Trophoblast cell (in vitro differentiated cells and primary cell): ENCODE data around the gene TMEM248.
"Not testable (repeated sequence)": the region's sequence is repeated elsewhere in the genome, so short reads cannot be mapped to it uniquely, and the experiment has no call there.

Source experiments
- DNase-seq, 2 donors: peaks; one replicate each; pipeline ENCODE4 v3.0.0-alpha.2; 2016
- H2AFZ ChIP-seq: 2 replicates; pipeline ENCODE4 v1.6.1; 2013; ENCODE audit warnings: low read length, moderate library complexity, mild to moderate bottlenecking; ENCODE audit not compliant: insufficient read depth, poor library complexity
- H2AK5ac ChIP-seq: 2 replicates; pipeline ENCODE4 v1.6.1; 2013; ENCODE audit warnings: mild to moderate bottlenecking, low read length
- H2BK120ac ChIP-seq: 2 replicates; pipeline ENCODE4 v1.6.1; 2013; ENCODE audit warnings: low read length, mild to moderate bottlenecking, moderate library complexity; ENCODE audit not compliant: insufficient read depth, poor library complexity
- H2BK12ac ChIP-seq: 2 replicates; pipeline ENCODE4 v1.6.1; 2013; ENCODE audit warnings: mild to moderate bottlenecking, low read length, moderate library complexity
- H2BK5ac ChIP-seq: 2 replicates; pipeline ENCODE4 v1.6.1; 2013; ENCODE audit warnings: low read length, low read depth, moderate library complexity, mild to moderate bottlenecking; ENCODE audit not compliant: poor library complexity
- H3K14ac ChIP-seq: 2 replicates; pipeline ENCODE4 v1.6.1; 2013; ENCODE audit warnings: mild to moderate bottlenecking, low read length
- H3K18ac ChIP-seq: 2 replicates; pipeline ENCODE4 v1.6.1; 2013; ENCODE audit warnings: mild to moderate bottlenecking, low read length
- H3K23ac ChIP-seq: 2 replicates; pipeline ENCODE4 v1.6.1; 2013; ENCODE audit warnings: low read length
- H3K27ac ChIP-seq: 2 replicates; pipeline ENCODE4 v1.5.1; 2013; ENCODE audit warnings: low read depth, mild to moderate bottlenecking, inconsistent platforms, low read length, moderate library complexity
- H3K27me3 ChIP-seq: 2 replicates; pipeline ENCODE4 v1.6.1; 2013; ENCODE audit warnings: inconsistent platforms, mild to moderate bottlenecking, low read length, moderate library complexity; ENCODE audit not compliant: insufficient read depth
- H3K36me3 ChIP-seq, 2 experiments: 1 replicate in 1 of 2; 2 replicates in 1 of 2; pipeline ENCODE4 v1.6.1; 2013; ENCODE audit warnings: low read length in 2 of 2, mild to moderate bottlenecking in 2 of 2, moderate library complexity in 1 of 2; ENCODE audit not compliant: insufficient read depth in 2 of 2, control insufficient read depth in 1 of 2
- H3K4ac ChIP-seq: 2 replicates; pipeline ENCODE4 v1.6.1; 2013; ENCODE audit warnings: low read depth, mild to moderate bottlenecking, low read length, moderate library complexity
- H3K4me1 ChIP-seq, 2 experiments: 1 replicate in 1 of 2; 2 replicates in 1 of 2; pipeline ENCODE4 v1.6.1; 2013; ENCODE audit warnings: low read length in 2 of 2, mild to moderate bottlenecking in 2 of 2, moderate library complexity in 1 of 2; ENCODE audit not compliant: insufficient read depth in 2 of 2, control insufficient read depth in 1 of 2
- H3K4me2 ChIP-seq: 2 replicates; pipeline ENCODE4 v1.6.1; 2013; ENCODE audit warnings: inconsistent platforms, mild to moderate bottlenecking, low read length, moderate library complexity
- H3K4me3 ChIP-seq: 2 replicates; pipeline ENCODE4 v1.5.1; 2013; ENCODE audit warnings: mild to moderate bottlenecking, low read depth, low read length, inconsistent platforms
- H3K79me1 ChIP-seq: one replicate; pipeline ENCODE4 v1.6.1; 2013; ENCODE audit warnings: low read length
- H3K79me2 ChIP-seq: 2 replicates; pipeline ENCODE4 v1.6.1; 2013; ENCODE audit warnings: low read length, mild to moderate bottlenecking; ENCODE audit not compliant: control insufficient read depth, insufficient read depth, poor library complexity
- H3K9ac ChIP-seq: 2 replicates; pipeline ENCODE4 v1.6.1; 2013; ENCODE audit warnings: mild to moderate bottlenecking, low read length
- H3K9me3 ChIP-seq: 2 replicates; pipeline ENCODE4 v1.6.1; 2013; ENCODE audit warnings: low read depth, mild to moderate bottlenecking, control low read depth, inconsistent platforms, low read length; ENCODE audit not compliant: insufficient read depth
- H4K12ac ChIP-seq: 2 replicates; pipeline ENCODE4 v1.6.1; 2013; ENCODE audit warnings: low read depth, mild to moderate bottlenecking, low read length, moderate library complexity
- H4K8ac ChIP-seq: 2 replicates; pipeline ENCODE4 v1.6.1; 2013; ENCODE audit warnings: low read depth, mild to moderate bottlenecking, low read length, moderate library complexity
- H4K91ac ChIP-seq: one replicate; pipeline ENCODE4 v1.6.1; 2013; ENCODE audit warnings: low read depth, mild to moderate bottlenecking, low read length, moderate library complexity
- WGBS: extraction: QIAGEN DNeasy Blood & Tissue Kit; methylation state at CpG from one replicate; pipeline ENCODE4 v1.1.7; 2013; ENCODE audit warnings: missing lambda C conversion rate; ENCODE audit not compliant: insufficient read length, insufficient coverage; ENCODE audit errors: extremely low coverage; 5-methylcytosine and 5-hydroxymethylcytosine counted together

TMEM248 gene

DNA sequence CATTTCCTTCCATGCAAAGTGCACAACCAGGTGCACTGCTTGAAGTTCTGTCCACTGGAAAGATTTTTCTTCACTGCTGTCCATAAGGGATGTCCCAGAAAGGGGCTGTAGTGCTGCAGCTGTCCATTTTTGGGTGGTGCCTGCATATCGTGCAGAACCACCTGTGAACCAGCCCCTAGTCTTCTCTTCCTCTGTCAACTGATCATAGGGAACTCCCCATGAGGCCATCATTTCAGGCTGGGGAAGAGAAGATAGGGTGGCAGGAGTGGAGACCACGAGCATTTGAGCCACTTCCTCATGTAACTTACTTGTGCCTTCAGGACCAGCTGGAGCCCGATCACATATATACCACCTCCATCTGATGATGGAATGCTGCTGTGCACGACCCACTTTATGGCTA, 12.4 kb upstream of the TMEM248 start:
- not testable (repeated sequence) for H3K27me3 ChIP-seq, H3K14ac ChIP-seq, H3K79me1 ChIP-seq, H3K79me2 ChIP-seq, H2AK5ac ChIP-seq, H2BK120ac ChIP-seq, DNase-seq, H2BK12ac ChIP-seq, H3K9me3 ChIP-seq, H2AFZ ChIP-seq, H3K4ac ChIP-seq, H3K4me3 ChIP-seq, H3K4me2 ChIP-seq, H2BK5ac ChIP-seq, H4K8ac ChIP-seq, H4K12ac ChIP-seq, H3K27ac ChIP-seq, H3K23ac ChIP-seq, H3K9ac ChIP-seq, H3K36me3 ChIP-seq, H4K91ac ChIP-seq, H3K4me1 ChIP-seq, H3K18ac ChIP-seq
- WGBS, result no CpG with 5 or more reads among the region's 4 CpGs

DNA sequence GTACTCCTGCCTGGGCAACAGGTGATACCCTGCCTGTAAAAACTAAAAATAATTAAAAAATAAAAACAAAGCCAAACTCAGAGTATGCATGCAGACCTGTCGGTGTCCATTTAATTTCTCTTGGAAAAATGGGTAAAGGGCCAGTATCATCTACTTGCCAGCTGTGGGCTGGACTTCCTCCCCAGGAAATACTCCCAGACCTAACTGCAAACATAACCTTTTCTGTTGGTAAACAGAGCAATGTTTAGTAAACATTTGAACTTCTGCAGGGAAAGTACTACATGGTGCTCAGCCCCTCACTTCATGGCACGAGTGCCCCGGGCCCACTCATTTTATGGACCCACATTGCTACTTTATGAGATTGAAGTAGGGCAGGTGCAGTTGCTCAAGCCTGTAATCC, 10.2 kb upstream of the TMEM248 start:
- no peak overlapping the region for H2BK12ac ChIP-seq
- no peaks in the 10 kb centered on the region for H3K79me2 ChIP-seq
- no peak overlapping the region for H3K4ac ChIP-seq
- no peak overlapping the region for H4K8ac ChIP-seq
- no peaks in the 10 kb centered on the region for H3K9me3 ChIP-seq
- no peak for DNase-seq
- no peaks in the 10 kb centered on the region for H3K36me3 ChIP-seq
- H3K4me3 ChIP-seq, result no peak overlapping the region
- no peak overlapping the region for H2BK5ac ChIP-seq
- H3K79me1 ChIP-seq, result no peaks in the 10 kb centered on the region
- no peak overlapping the region for H2AFZ ChIP-seq
- H3K14ac ChIP-seq, result no peak overlapping the region
- no peaks in the 10 kb centered on the region for H3K4me1 ChIP-seq
- H4K12ac ChIP-seq, result no peak overlapping the region
- H3K9ac ChIP-seq, result no peak overlapping the region
- no CpG with 5 or more reads among the region's 3 CpGs for WGBS
- H3K4me2 ChIP-seq, result no peak overlapping the region
- no peak overlapping the region for H3K18ac ChIP-seq
- H3K27ac ChIP-seq, result no peak overlapping the region
- H2AK5ac ChIP-seq, result no peak overlapping the region
- no peak overlapping the region for H3K23ac ChIP-seq
- H4K91ac ChIP-seq, result no peak overlapping the region
- H3K27me3 ChIP-seq, result no peaks in the 10 kb centered on the region
- no peak overlapping the region for H2BK120ac ChIP-seq

DNA sequence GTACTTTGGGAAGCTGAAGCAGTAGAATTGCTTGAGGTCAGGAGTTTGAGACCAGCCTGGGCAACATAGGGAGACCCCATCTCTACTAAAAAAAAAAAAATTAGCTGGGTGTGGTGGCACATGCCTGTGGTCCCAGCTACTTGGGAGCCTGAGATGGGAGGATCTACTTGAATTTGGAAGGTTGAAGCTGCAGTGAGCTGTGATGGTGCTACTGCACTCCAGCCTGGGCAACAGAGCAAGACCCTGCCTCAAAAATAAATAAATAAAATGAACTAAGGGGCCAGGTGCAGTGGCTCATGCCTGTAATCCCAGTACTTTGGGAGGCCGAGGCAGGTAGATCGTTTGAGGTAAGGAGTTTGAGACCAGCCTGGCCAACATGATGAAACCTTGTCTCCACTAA, 9.8 kb upstream of the TMEM248 start:
- not testable (repeated sequence) for DNase-seq, H3K79me1 ChIP-seq, H2AFZ ChIP-seq, H3K79me2 ChIP-seq, H3K14ac ChIP-seq, H3K9me3 ChIP-seq, H3K27ac ChIP-seq, H3K4me2 ChIP-seq, H3K4me3 ChIP-seq, H3K18ac ChIP-seq, H4K8ac ChIP-seq, H2BK5ac ChIP-seq, H3K27me3 ChIP-seq, H3K23ac ChIP-seq, H2BK12ac ChIP-seq, H3K4ac ChIP-seq, H4K91ac ChIP-seq, H4K12ac ChIP-seq, H3K36me3 ChIP-seq, H3K4me1 ChIP-seq, H3K9ac ChIP-seq, H2BK120ac ChIP-seq, H2AK5ac ChIP-seq
- no CpG with 5 or more reads among the region's 2 CpGs for WGBS

DNA sequence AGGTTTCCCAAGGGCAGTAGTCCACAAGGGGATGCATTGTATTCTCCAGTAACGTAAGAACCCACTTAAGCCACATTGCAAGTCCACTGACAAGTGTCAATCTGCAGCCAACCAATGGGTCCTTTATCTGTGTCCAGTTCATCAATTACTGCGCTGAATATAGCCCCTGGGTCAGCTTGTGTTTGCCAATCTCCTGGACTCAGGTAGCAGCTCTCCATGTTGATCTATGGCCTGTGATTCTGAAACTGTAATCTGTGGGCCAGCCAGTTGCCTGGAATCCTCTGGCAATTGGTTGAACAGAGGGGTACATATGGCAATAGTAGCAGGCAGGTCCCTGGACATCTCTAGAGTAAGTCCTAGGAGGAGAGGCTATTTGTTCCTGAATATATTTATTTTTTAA, 8.8 kb upstream of the TMEM248 start:
- H3K79me1 ChIP-seq, result no peaks in the 10 kb centered on the region
- H3K79me2 ChIP-seq, result no peaks in the 10 kb centered on the region
- no peak overlapping the region for H2BK5ac ChIP-seq
- no peak overlapping the region for H3K14ac ChIP-seq
- H3K9ac ChIP-seq, result no peak overlapping the region
- H3K4me2 ChIP-seq, result no peak overlapping the region
- no peak overlapping the region for H3K23ac ChIP-seq
- H4K8ac ChIP-seq, result no peak overlapping the region
- H3K18ac ChIP-seq, result no peak overlapping the region
- no CpG with 5 or more reads among the region's 2 CpGs for WGBS
- no peak overlapping the region for H2AFZ ChIP-seq
- H4K91ac ChIP-seq, result no peak overlapping the region
- H3K4me3 ChIP-seq, result no peak overlapping the region
- H2BK120ac ChIP-seq, result no peak overlapping the region
- H3K4me1 ChIP-seq, result no peaks in the 10 kb centered on the region
- H2BK12ac ChIP-seq, result no peak overlapping the region
- H3K36me3 ChIP-seq, result no peaks in the 10 kb centered on the region
- no peak for DNase-seq
- no peaks in the 10 kb centered on the region for H3K27me3 ChIP-seq
- H3K27ac ChIP-seq, result no peak overlapping the region
- no peak overlapping the region for H3K4ac ChIP-seq
- no peak overlapping the region for H2AK5ac ChIP-seq
- H4K12ac ChIP-seq, result no peak overlapping the region
- no peaks in the 10 kb centered on the region for H3K9me3 ChIP-seq
